SK-N-MC (cell line): ENCODE results near the gene PPM1B.

Experiments used
- DNase-seq: peaks from one replicate; pipeline ENCODE4 v3.0.0-alpha.2; 2011; ENCODE audit warnings: low read depth, low spot score
- H3K27ac ChIP-seq: fragments of 200-600 bp; sonication (generic); 2 replicates; pipeline ENCODE4 v1.5.1; 2016; ENCODE audit warnings: mixed run types
- H3K36me3 ChIP-seq: fragments of 200-600 bp; sonication (generic); 2 replicates; pipeline ENCODE4 v1.6.1; 2017; ENCODE audit warnings: antibody characterized with exemption, low read length, mixed read lengths; ENCODE audit not compliant: insufficient read depth
- H3K4me3 ChIP-seq: fragments of 200-600 bp; sonication (generic); 2 replicates; pipeline ENCODE4 v1.5.1; 2016
- H3K9ac ChIP-seq: fragments of 200-600 bp; sonication (generic); 2 replicates; pipeline ENCODE4 v1.8.0; 2017; ENCODE audit warnings: mixed run types, mixed read lengths; ENCODE audit not compliant: insufficient read length
- H3K9me3 ChIP-seq: fragments of 200-600 bp; sonication (generic); 2 replicates; pipeline ENCODE4 v1.6.1; 2017; ENCODE audit warnings: low read depth, mild to moderate bottlenecking, antibody characterized with exemption, low read length, moderate library complexity, mixed read lengths
- EZH2 ChIP-seq: fragments of 200-600 bp; sonication (generic); IDR thresholded peaks from one replicate; pipeline ENCODE4 v1.6.1; 2017; ENCODE audit warnings: antibody characterized with exemption
- FOXP2 ChIP-seq: optimal IDR thresholded peaks from 2 replicates; pipeline ENCODE3; 2011; ENCODE audit warnings: mild to moderate bottlenecking, moderate library complexity; ENCODE audit not compliant: insufficient read depth; ENCODE audit errors: extremely low read length, control extremely low read depth
- POLR2AphosphoS5 ChIP-seq: IDR thresholded peaks from 2 replicates; pipeline ENCODE4 v1.6.1; 2012; ENCODE audit warnings: mild to moderate bottlenecking, low read depth, low read length, borderline replicate concordance

The PPM1B gene

GRCh38 chr2:44215827-44216226 lies 47.2 kb downstream of the PPM1B start:
- Histone ChIP-seq H3K36me3 (peaks cover 13% of the 10 kb centered on the region), H3K9me3 (no peaks in the 10 kb centered on the region), H3K27ac (no peak overlapping the region), H3K9ac (no peak overlapping the region), H3K4me3 (no peak overlapping the region)
- TF ChIP-seq FOXP2 (no peak), POLR2AphosphoS5 (no peak), EZH2 (no peak)
- no peak for DNase-seq

DNA sequence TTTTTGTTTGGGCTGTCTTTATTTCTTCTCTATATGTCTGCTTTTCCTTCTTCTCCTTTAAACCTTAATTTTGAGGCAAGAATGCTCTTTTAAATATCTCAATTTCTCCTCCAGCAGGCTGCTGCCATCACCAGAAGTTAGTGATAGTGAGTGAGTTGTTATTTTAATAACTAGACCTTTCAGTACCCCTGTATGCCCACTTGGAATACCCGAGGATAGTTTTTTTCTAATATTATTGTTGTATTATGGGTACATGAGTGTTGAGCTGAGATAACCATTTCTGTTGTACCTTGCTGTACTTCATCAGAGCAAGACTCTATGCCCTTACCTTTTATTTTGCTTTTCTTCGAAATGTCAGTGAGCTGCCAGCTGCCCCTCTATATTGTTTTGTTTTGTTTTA lies 50.1 kb downstream of the PPM1B start:
- H3K36me3 ChIP-seq, result peaks cover 16% of the 10 kb centered on the region
- TF ChIP-seq POLR2AphosphoS5, result no peak
- TF ChIP-seq FOXP2, result no peak
- no peak for TF ChIP-seq EZH2
- H3K4me3 ChIP-seq, result no peak overlapping the region
- no peak overlapping the region for H3K9ac ChIP-seq
- H3K9me3 ChIP-seq, result no peaks in the 10 kb centered on the region
- H3K27ac ChIP-seq, result no peak overlapping the region
- DNase-seq, result no peak

DNA sequence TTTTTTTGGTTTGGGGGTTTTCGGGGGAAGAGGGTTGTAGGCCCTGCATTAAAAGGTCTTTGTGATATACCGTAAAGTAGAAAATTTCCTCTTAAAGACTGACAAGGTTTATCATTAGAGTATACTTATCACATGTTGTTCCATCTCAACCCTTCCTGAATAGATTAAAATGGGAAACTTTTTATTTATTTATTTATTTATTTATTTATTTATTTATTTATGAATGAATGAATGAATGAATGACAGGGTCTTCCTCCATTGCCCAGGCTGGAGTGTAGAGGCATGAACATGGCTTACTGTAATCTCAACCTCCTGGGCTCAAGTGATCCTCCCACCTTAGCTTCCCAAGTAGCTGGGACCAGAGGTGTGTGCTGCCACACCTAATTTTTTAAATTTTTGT lies 58.1 kb downstream of the PPM1B start:
- H3K9ac ChIP-seq, result no peak overlapping the region
- H3K36me3 ChIP-seq, result peaks cover 8% of the 10 kb centered on the region
- TF ChIP-seq FOXP2, result no peak
- no peak for TF ChIP-seq EZH2
- TF ChIP-seq POLR2AphosphoS5, result no peak

DNA sequence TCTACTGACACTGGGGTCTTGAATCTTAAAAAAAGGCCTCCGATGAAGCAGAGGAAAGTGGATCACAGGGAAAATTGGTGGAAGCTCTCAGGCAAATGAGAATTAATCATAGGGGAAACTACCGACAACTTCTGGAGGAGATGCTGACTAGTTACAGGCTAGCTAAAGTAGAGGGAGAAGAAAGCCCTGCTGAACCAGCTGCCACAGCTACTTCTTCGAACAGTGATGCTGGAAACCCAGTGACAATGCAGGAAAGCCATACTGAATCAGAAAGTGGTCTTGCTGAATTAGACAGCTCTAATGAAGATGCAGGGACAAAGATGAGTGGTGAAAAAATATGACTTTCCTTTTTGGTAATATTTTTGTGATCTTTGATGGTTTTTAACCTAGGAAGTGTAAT lies 61.7 kb downstream of the PPM1B start:
- no peaks in the 10 kb centered on the region for H3K9me3 ChIP-seq
- no peaks in the 10 kb centered on the region for H3K36me3 ChIP-seq
- no peak overlapping the region for H3K27ac ChIP-seq
- H3K4me3 ChIP-seq, result no peak overlapping the region
- H3K9ac ChIP-seq, result no peak overlapping the region
- no peak for DNase-seq
- TF ChIP-seq POLR2AphosphoS5, result no peak
- TF ChIP-seq FOXP2, result no peak
- TF ChIP-seq EZH2, result no peak

More for the DNA sequence above, 58.1 kb downstream of the PPM1B start:
- no peak for DNase-seq
- H3K27ac ChIP-seq, result no peak overlapping the region
- no peaks in the 10 kb centered on the region for H3K9me3 ChIP-seq
- no peak overlapping the region for H3K4me3 ChIP-seq

DNA sequence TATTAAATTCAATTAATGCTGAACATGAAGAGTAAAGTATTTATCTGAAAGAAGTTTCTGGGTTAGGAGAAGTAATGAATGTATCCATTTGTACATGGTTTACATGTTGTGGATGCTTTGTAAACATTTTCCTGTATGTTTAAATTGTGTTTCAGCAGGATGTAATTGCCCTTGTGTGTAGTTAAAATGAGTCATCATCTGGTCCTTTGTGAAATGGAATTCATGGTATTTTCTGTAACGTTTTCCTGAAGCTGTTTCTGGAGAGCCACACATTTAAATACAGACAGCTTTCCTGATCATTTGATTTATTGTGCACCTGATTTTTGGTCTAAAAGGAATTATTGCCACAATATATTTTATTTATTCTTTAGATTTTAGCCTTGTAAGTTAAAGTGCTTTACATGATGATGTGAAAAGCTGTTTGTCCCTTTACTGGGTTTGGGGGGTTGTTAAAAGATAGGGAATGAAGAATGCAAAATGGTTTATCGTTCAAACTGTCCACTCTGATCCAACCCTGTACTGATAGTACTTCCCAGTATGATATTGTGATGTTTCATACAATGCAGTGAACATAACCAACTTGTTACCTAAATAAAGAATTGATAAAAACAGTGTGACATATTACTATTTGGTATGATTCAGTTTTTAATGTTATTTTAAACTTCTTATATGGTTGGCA lies 64.9 kb downstream of the PPM1B start:
- no peaks in the 10 kb centered on the region for H3K36me3 ChIP-seq
- TF ChIP-seq FOXP2 (no peak), POLR2AphosphoS5 (no peak), EZH2 (no peak)
- H3K9me3 ChIP-seq, result no peaks in the 10 kb centered on the region
- no peak overlapping the region for H3K4me3 ChIP-seq
- DNase-seq, result no peak
- H3K27ac ChIP-seq, result no peak overlapping the region
- H3K9ac ChIP-seq, result no peak overlapping the region

DNA sequence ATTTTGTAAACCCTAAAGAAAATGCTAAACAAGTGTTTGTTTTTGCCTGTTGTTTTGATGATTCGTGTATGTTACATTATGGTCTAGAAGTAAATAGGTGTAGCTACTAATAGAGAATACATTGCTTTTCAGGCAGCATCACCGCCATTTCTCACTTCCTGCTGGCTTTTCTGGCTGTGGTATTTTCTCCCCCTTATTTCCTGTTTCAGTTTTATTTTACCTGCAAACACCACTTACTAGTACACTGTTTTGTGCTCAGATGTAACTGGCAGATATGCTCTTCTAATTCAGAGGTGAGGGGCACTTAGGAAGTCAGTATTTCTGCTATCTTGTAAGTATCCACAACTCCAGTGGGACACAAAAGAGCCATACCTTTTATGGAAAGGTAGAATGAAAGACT lies 68.5 kb downstream of the PPM1B start:
- H3K4me3 ChIP-seq, result no peak overlapping the region

DNA sequence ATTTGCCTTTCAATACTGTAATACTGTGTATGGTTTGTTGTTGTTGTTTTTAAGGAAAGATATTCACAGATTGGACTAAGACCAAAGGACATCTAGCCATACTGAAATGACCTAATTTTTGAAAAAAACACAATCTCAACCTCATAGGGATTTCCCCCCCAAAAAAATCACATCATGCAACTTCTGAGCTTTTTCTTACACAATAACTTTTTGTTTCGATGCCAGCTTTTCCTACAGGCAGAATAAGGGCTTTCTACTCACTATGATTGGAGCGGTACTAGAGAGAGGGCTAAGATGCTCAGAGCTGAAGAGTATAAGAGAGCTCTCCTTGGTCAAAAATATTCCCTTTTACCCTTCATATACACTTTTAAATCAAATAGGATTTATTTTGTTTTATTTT lies 74.2 kb downstream of the PPM1B start:
- no peak overlapping the region for H3K9ac ChIP-seq
- TF ChIP-seq EZH2 (no peak), FOXP2 (no peak), POLR2AphosphoS5 (no peak)
- H3K4me3 ChIP-seq, result no peak overlapping the region
- no peak for DNase-seq
- no peak overlapping the region for H3K27ac ChIP-seq
- no peaks in the 10 kb centered on the region for H3K9me3 ChIP-seq
- no peaks in the 10 kb centered on the region for H3K36me3 ChIP-seq

More for the DNA sequence above, 68.5 kb downstream of the PPM1B start:
- Histone ChIP-seq H3K9ac (no peak overlapping the region), H3K9me3 (no peaks in the 10 kb centered on the region), H3K27ac (no peak overlapping the region), H3K36me3 (no peaks in the 10 kb centered on the region)
- no peak for DNase-seq
- TF ChIP-seq FOXP2 (no peak), POLR2AphosphoS5 (no peak), EZH2 (no peak)

DNA sequence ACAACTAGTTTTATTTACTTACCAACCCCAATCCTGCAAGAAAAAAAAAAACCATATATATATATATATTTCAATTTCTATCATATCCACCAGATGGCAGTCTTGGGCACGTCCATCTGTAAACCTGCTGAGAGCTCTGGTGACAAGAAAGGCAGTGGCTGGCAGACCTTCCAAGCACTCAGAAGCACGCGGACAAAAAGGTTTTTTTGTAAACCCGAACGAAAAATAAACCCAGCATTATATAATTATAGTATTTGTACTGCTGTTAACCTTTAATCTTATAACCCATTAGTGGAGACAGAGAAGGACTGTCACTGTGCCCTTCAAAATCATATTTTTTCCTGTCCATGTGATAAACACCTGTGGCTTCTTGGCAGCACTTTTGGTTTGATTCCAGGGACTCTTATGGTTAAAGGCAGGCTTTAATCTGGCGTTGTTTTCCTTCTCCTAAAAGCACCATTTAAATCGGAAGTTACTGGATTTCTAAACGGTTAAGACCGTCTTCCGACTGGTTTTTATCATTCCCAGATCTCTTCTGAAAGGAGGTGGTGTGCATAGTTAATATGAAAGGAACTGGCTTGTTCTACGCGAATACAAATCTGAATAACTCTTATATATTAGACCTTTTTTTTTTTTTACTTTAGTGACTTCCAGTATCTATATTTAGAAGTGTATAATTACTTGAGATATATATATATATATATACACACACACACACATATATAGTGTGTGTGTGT lies 75.6 kb downstream of the PPM1B start:
- peak; percentile 58 for DNase-seq
- peak overlapping the region; percentile 71 for H3K9ac ChIP-seq
- no peaks in the 10 kb centered on the region for H3K36me3 ChIP-seq
- H3K4me3 ChIP-seq, result peak overlapping the region; percentile 87
- peak overlapping the region; percentile 62; the same call in 1 of the 2 replicates for H3K27ac ChIP-seq
- TF ChIP-seq POLR2AphosphoS5 (no peak), FOXP2 (no peak), EZH2 (no peak)
- H3K9me3 ChIP-seq, result no peaks in the 10 kb centered on the region
